Stimulated activated CD4-positive, alpha-beta T cell treated with anti-CD3 and anti-CD28 coated beads, Interleukin-1b, Interleukin-23, amount 100 ng/mL, for 24 hours (primary cell): ENCODE measurements around the gene ITPR1.

Source experiments
- DNase-seq, 4 experiments: peaks; one replicate each; pipeline ENCODE4 v3.0.0-alpha.2; 2020; ENCODE audit warnings: low read depth in 4 of 4, low spot score in 1 of 4

ITPR1 gene

GRCh38 chr3:4564928-4565586 is 71.9 kb downstream of the ITPR1 start:
- DNase-seq: no peak

DNA sequence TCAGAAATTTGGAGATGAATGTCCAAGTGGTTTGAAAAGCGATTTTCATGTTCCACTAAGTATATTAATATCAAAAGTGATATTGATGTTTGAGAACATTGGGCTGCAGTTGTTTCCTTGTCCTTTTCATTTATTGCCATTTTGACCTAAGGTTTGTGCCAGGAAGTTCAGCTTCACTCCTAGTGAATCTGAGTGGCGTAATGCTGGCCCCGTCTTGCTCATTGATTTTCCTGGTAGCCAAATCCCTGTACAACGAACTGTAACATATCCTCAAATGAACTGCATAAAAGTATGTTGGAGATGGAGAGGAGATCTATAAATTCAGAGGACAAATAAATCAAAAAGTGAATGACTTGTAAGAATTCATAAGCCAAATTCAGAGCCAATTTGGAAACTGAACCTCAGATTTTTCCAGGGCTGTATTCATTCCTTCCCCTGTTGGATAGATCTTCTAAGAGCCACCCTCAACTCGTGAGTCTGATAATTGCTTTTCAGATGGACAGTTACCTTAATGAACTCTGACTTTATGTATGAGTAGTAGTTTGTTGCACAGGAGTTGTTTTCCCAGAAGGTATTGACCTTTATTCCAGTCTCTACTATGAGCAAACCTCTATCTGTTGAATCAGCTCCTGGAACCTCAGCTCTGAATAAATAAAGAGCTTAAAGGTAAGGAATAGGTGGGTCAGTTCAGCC is 72.8 kb downstream of the ITPR1 start:
- DNase-seq: no peak

GRCh38 chr3:4568841-4569240 is 75.7 kb downstream of the ITPR1 start:
- no peak for DNase-seq

- no peak for DNase-seq
These were observed 77.9 kb downstream of the ITPR1 start for GRCh38 chr3:4570840-4571621.

DNA sequence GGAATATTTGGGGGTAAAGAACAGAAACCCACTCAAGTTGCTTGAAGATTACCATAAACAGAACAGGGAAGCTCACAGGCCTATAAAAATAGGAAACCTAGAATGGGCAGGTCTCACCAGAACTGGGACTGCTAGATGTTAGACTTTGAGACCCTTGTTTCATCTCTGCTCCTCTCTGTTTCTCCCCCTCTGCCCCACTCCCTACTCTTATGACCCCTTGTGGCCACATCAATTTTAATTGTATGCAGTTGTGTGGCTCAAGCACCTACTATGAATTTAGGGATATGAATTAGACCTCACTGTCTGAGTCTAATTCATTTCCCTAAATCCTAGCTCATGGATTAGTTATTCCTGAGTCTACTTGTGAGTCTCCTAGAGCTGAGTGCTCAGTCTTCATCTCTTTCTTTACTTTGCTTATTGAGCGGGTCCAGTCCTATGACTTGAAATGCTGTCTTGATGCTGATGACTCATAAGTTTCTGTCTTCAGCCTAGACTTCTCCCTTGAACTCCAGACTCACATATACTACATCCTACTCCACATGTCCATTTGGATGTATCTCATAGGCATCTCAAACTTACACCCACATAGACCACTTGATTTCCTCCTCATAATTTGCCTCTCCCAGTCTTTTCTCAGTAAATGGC is 78.7 kb downstream of the ITPR1 start:
- no peak for DNase-seq

- DNase-seq: no peak
These were observed 80.0 kb downstream of the ITPR1 start for GRCh38 chr3:4573153-4573552.

DNA sequence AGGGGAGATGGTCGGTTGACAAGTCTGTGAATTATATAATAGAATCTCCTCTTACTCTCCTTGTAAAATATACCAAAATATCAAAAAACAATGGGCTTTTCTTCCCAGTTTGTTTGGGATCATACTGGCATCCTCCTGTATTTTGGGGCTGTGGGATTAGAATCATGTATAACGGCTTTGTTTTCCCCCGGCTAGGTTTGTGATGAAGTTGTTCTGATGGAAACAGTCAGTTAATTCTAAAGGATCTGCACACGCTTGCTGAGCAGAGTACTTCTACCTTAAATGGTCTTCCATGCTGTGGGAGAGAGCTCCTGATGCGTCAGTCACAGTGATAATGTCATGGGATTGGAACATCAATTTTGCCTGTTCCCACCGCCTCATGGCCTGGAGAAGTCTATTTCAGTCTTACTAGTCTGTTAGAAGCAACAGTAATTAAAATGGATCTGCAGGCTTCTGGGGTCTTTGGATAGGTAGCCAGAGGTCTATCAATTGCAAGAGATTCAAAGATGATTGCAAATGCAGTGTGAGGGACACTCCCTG is 81.3 kb downstream of the ITPR1 start:
- no peak for DNase-seq

- no peak for DNase-seq
These were observed 82.2 kb downstream of the ITPR1 start for GRCh38 chr3:4575381-4575780.

DNA sequence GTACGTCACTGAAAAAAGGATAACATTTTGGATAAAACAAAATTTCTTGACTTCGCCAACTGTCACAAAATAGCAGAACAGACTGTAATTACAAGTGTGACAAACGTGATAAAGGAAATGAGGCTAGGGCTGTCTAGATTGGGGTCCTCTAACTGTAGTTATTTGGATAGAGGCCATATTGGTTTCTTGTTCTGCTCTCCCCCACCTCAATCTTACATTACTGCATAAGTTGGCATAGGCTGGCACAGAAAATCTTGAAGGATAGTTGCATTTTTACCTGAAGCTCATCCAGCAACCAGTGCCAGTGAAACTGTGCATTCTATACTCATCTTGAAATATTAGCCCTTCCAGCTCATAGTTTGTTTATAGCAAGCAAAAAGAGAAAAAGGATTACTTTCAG is 84.6 kb downstream of the ITPR1 start:
- no peak for DNase-seq

GRCh38 chr3:4580346-4581123 is 87.4 kb downstream of the ITPR1 start:
- no peak for DNase-seq

- no peak for DNase-seq
These were observed 87.9 kb downstream of the ITPR1 start for GRCh38 chr3:4581124-4581424.

DNA sequence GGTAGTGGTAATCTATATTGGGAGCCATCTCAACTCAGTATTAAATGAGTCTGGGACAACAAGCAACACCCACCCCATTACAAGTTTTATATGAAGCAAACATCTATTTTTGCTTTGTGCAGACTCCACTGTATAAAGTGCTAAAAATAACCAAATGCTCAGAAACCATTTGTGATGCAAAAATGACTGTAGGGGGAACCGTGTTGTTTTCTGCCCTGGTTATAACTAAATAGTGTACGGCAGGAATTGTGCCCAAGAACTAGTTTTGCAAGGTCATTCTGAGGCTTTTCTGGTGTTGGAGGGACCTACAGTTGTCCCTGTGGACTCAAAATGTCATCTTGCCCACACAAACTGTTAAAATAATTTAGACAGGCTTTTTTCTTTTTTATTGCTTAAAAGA is 88.3 kb downstream of the ITPR1 start:
- DNase-seq: no peak

GRCh38 chr3:4581920-4582611 is 88.9 kb downstream of the ITPR1 start:
- DNase-seq: no peak

- no peak for DNase-seq
These were observed 89.5 kb downstream of the ITPR1 start for GRCh38 chr3:4582624-4583023.

DNA sequence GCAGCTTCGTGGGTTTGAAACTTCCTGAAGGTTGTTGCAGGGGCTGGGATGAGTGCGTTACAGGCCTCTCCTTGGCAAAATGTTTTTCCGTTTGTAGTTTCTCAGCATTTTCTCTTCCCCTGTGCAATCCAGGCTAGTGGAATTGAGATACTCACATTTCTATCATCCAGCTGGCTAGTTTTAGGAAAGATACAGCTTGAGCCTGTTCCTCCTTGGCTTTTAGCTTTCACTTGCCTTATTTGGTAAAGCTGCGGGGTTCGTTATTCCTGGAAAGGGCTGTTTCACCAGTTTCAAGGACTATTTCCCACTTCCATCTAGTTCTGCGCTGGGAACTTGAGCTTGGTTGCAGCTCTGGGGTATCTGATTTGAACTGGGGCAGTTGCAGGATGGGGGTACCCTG is 90.3 kb downstream of the ITPR1 start:
- no peak for DNase-seq

- peak in 1 of 4 experiments; percentile 17 for DNase-seq
These were observed 91.5 kb downstream of the ITPR1 start for GRCh38 chr3:4584456-4585249.

- no peak for DNase-seq
These were observed 93.2 kb downstream of the ITPR1 start for GRCh38 chr3:4586381-4586780.

GRCh38 chr3:4587061-4587837 is 94.1 kb downstream of the ITPR1 start:
- DNase-seq: no peak

DNA sequence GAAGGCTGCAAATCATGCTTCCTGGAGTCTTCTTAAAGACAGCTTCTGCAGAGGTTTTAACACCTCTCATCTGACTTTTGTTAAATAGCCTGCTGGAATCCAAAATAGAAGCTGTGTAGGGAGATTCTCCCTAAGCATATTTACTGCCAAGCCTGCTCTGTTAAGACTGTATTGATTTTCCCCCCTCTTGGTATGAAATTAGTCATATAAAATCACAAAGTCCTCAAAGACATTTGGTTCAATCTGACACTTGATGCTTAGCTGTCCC is 94.6 kb downstream of the ITPR1 start:
- DNase-seq: no peak
